Measurements from ENCODE around the gene PIK3R6. TPM values are rescaled to one million over a fixed set of nuclear protein-coding genes. Genes with fewer than 3 reads are reported as not detected.
"Not testable (repeated sequence)": the region's sequence is repeated elsewhere in the genome, so short reads cannot be mapped to it uniquely, and the experiment has no call there.

Gene PIK3R6
- total and polyA plus RNA-seq, 8 donors: 1.6 to 4.3 (median 2.0) TPM

- TF ChIP-seq, protein P1, sequence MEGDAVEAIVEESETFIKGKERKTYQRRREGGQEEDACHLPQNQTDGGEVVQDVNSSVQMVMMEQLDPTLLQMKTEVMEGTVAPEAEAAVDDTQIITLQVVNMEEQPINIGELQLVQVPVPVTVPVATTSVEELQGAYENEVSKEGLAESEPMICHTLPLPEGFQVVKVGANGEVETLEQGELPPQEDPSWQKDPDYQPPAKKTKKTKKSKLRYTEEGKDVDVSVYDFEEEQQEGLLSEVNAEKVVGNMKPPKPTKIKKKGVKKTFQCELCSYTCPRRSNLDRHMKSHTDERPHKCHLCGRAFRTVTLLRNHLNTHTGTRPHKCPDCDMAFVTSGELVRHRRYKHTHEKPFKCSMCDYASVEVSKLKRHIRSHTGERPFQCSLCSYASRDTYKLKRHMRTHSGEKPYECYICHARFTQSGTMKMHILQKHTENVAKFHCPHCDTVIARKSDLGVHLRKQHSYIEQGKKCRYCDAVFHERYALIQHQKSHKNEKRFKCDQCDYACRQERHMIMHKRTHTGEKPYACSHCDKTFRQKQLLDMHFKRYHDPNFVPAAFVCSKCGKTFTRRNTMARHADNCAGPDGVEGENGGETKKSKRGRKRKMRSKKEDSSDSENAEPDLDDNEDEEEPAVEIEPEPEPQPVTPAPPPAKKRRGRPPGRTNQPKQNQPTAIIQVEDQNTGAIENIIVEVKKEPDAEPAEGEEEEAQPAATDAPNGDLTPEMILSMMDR (IDR thresholded peaks at IDR 0.05): no peak
- no peak overlapping the region for H3K27ac ChIP-seq
- peaks cover 0 to 57% of the 10 kb centered on the region in 2 donors for H3K27me3 ChIP-seq
- no peak for ATAC-seq
- intact Hi-C loops (cut with DNase I): no loop called here
- H3K4me3 ChIP-seq: no peak overlapping the region
- peaks cover 0 to under 1% of the 10 kb centered on the region in 2 donors for H3K9me3 ChIP-seq
- H3K36me3 ChIP-seq: no peaks in the 10 kb centered on the region
- H3K4me1 ChIP-seq: no peaks in the 10 kb centered on the region
- no peak for DNase-seq
Observed at GRCh38 chr17:8818654-8819330, 48.7 kb downstream of the PIK3R6 start.

GRCh38 chr17:8818047-8818446, 49.4 kb downstream of the PIK3R6 start:
- TF ChIP-seq, protein P1 (IDR thresholded peaks at IDR 0.05): no peak
- peaks cover 0 to 58% of the 10 kb centered on the region in 2 donors for H3K27me3 ChIP-seq
- DNase-seq (no peak), ATAC-seq (no peak)
- peaks cover 0 to 3% of the 10 kb centered on the region in 2 donors for H3K9me3 ChIP-seq
- intact Hi-C loops (cut with DNase I): no loop called here
- no peak overlapping the region for H3K27ac ChIP-seq
- H3K36me3 ChIP-seq: no peaks in the 10 kb centered on the region
- H3K4me1 ChIP-seq: no peaks in the 10 kb centered on the region
- H3K4me3 ChIP-seq: no peak overlapping the region

- peak; percentile 47 for ATAC-seq
- H3K9me3 ChIP-seq: peaks cover 0 to 22% of the 10 kb centered on the region in 2 donors
- TF ChIP-seq, protein P1 (IDR thresholded peaks at IDR 0.05): no peak
- H3K4me3 ChIP-seq: no peak overlapping the region
- intact Hi-C loops (cut with DNase I): no loop called here
- DNase-seq: no peak
- peaks cover 0 to 14% of the 10 kb centered on the region in 2 donors for H3K4me1 ChIP-seq
- H3K36me3 ChIP-seq: peaks cover 0 to 10% of the 10 kb centered on the region in 2 donors
- peak overlapping the region in 1 of 2 donors; percentile 76 for H3K27ac ChIP-seq
- H3K27me3 ChIP-seq: peaks cover 0 to 41% of the 10 kb centered on the region in 2 donors
Observed at GRCh38 chr17:8806926-8807550, 60.4 kb downstream of the PIK3R6 start.

DNA sequence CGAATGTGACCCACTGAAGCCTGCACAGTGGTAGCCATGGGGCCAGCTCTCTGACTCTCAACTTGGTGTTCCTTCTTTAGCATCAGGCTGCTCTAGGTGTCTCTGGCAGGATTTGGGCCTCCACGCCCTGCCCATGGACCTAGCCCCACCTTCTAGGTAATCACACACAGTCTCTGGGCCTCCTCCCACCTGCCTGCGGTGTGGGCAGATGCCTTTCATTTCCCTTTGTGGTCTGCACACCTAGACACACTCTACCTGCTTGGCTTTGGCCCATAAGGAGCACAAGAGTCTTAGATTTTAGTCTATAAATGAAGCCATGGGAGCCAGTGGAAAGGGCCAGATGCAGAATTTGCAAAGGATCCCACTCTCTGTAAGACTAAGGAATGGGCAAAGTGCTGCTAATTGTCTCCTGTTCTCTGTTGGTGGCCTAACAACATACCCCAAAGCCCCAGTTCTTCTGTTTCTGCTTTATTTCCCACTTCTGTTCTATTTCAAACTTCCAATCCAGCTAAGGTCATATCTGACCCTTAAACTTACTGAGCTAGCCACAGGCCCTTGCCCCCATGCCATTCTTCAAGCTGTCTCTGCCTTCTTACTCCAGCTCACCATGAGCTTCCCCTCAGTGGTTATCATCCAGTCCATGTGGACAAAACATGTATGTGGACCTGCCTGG, 61.1 kb downstream of the PIK3R6 start:
- Histone ChIP-seq H3K9me3 (peaks cover 0 to 18% of the 10 kb centered on the region in 2 donors), H3K27me3 (peaks cover 0 to 41% of the 10 kb centered on the region in 2 donors), H3K4me3 (no peak overlapping the region), H3K4me1 (peaks cover 0 to 14% of the 10 kb centered on the region in 2 donors), H3K36me3 (peaks cover 0 to 10% of the 10 kb centered on the region in 2 donors), H3K27ac (peak overlapping the region in 1 of 2 donors; percentile 76)
- ATAC-seq: no peak
- TF ChIP-seq, protein P1 (IDR thresholded peaks at IDR 0.05): no peak
- intact Hi-C loops (cut with DNase I): no loop called here
- DNase-seq: no peak

DNA sequence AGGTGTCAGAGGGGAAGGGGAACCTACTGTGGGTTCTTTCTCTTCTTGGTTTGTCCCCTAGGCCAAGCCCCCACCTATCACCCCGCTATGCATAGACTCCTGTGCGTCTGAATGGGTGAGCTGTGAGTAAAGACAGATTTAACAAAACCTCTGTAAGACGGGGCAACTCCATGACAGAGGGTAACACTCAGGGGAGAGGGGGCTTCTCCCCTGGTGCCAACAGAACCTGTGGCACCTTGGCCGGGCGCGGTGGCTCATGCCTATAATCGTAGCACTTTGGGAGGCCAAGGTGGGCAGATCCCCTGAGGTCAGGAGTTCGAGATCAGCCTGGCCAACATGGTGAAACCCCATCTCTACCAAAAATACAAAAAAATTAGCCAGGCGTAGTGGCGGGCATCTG, 62.1 kb downstream of the PIK3R6 start:
- H3K4me3 ChIP-seq; DNase-seq; H3K27ac ChIP-seq; intact Hi-C loops (cut with DNase I); H3K9me3 ChIP-seq; ATAC-seq; H3K36me3 ChIP-seq: not testable (repeated sequence)
- Histone ChIP-seq H3K27me3 (peaks cover 0 to 40% of the 10 kb centered on the region in 2 donors), H3K4me1 (peaks cover 0 to 14% of the 10 kb centered on the region in 2 donors)

Measured in left lung (tissue), 10 donors.